Measurements from ENCODE around the gene GNAT1. TPM values are rescaled to one million over a fixed set of nuclear protein-coding genes. Genes with fewer than 3 reads are reported as not detected.

Gene GNAT1
- total and polyA plus RNA-seq, 2 of the 13 experiments (the other 11 are each of a cell fraction or from before 2014, with no cell fraction given) = 0.15 TPM; not detected in 1

DNA sequence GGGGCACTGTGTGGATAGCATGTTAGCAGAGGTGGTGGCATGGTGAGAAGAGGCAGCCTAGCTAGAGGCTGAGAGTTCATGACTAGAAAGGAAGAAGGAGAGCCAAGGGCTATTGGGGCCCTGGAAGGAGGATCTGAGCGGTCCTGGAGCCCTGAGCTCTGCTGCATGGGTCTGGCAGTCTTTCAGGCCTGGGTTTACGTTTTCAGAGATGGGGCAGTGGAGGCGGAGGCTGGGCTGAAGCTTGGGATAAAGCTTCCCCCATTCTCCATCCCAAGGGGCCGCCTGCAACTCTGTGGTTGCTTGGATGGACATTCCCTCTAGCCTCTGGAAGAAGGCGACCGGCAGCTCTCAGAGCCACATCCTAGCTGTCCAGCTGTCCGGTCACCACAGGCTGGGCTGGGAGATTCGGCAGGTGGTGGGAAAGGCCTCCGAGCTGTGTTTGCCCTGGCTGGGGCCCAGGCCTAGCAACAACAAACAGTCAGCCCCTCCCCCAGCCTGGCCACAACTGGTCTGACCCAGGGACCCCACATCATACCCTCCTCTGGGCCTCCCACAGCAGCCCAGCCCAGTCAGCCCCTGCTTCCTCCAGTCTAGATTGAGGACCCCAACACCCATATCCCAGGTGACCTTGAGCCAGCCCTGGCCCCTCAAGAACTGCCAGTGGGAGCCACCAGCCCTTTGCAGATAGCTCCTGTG is 11.9 kb downstream of the GNAT1 start (continued):
- no peak for TF ChIP-seq ZKSCAN5 (CRISPR knock-in tag; IDR thresholded peaks at IDR 0.05)
- TF ChIP-seq ZNF121 (CRISPR knock-in tag; IDR thresholded peaks at IDR 0.05) = peak; percentile 36; the same call in 1 of the 2 replicates
- peak; percentile 39; the same call in 1 of the 2 replicates for TF ChIP-seq ZNF572 (CRISPR knock-in tag; IDR thresholded peaks at IDR 0.05)
- no peak for TF ChIP-seq EZH2 (conservative IDR thresholded peaks at IDR 0.05; ENCODE audit: low read depth, low read length)
- no peak for TF ChIP-seq NR2F1 (CRISPR knock-in tag; IDR thresholded peaks at IDR 0.05)
- TF ChIP-seq ZFP36L2 (CRISPR knock-in tag; IDR thresholded peaks at IDR 0.05) = no peak
- TF ChIP-seq WIZ (CRISPR knock-in tag; IDR thresholded peaks at IDR 0.05) = no peak
- TF ChIP-seq, protein P1, sequence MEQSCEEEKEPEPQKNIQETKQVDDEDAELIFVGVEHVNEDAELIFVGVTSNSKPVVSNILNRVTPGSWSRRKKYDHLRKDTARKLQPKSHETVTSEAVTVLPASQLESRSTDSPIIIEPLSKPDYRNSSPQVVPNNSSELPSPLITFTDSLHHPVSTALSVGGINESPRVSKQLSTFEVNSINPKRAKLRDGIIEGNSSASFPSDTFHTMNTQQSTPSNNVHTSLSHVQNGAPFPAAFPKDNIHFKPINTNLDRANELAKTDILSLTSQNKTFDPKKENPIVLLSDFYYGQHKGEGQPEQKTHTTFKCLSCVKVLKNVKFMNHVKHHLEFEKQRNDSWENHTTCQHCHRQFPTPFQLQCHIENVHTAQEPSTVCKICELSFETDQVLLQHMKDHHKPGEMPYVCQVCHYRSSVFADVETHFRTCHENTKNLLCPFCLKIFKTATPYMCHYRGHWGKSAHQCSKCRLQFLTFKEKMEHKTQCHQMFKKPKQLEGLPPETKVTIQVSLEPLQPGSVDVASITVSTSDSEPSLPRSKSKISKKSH (CRISPR knock-in tag; IDR thresholded peaks at IDR 0.05; ENCODE audit: borderline replicate concordance) = no peak
- no peak; the same call in 1 of the 2 replicates for TF ChIP-seq ZNF816 (CRISPR knock-in tag; IDR thresholded peaks at IDR 0.05; ENCODE audit: borderline replicate concordance)
- no peak for TF ChIP-seq ZSCAN12 (CRISPR knock-in tag; IDR thresholded peaks at IDR 0.05)
- TF ChIP-seq, protein P2, sequence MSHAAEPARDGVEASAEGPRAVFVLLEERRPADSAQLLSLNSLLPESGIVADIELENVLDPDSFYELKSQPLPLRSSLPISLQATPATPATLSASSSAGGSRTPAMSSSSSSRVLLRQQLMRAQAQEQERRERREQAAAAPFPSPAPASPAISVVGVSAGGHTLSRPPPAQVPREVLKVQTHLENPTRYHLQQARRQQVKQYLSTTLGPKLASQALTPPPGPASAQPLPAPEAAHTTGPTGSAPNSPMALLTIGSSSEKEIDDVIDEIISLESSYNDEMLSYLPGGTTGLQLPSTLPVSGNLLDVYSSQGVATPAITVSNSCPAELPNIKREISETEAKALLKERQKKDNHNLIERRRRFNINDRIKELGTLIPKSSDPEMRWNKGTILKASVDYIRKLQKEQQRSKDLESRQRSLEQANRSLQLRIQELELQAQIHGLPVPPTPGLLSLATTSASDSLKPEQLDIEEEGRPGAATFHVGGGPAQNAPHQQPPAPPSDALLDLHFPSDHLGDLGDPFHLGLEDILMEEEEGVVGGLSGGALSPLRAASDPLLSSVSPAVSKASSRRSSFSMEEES (CRISPR knock-in tag; IDR thresholded peaks at IDR 0.05) = no peak
- no peak for TF ChIP-seq ZZZ3 (CRISPR knock-in tag; IDR thresholded peaks at IDR 0.05; ENCODE audit: borderline replicate concordance)
- no peak for TF ChIP-seq SP1 (IDR thresholded peaks at IDR 0.05)
- no peak for TF ChIP-seq SP1 (CRISPR knock-in tag; IDR thresholded peaks at IDR 0.05)
- TF ChIP-seq NCOA1 (CRISPR knock-in tag; IDR thresholded peaks at IDR 0.05) = no peak
- TF ChIP-seq ZNF605 (CRISPR knock-in tag; IDR thresholded peaks at IDR 0.05) = no peak
- no peak; the same call in 1 of the 2 replicates for TF ChIP-seq SSRP1 (CRISPR knock-in tag; IDR thresholded peaks at IDR 0.05)
- TF ChIP-seq CBFB (CRISPR knock-in tag; IDR thresholded peaks at IDR 0.05) = peak; percentile 66; the same call in 1 of the 2 replicates
- TF ChIP-seq, protein P3, sequence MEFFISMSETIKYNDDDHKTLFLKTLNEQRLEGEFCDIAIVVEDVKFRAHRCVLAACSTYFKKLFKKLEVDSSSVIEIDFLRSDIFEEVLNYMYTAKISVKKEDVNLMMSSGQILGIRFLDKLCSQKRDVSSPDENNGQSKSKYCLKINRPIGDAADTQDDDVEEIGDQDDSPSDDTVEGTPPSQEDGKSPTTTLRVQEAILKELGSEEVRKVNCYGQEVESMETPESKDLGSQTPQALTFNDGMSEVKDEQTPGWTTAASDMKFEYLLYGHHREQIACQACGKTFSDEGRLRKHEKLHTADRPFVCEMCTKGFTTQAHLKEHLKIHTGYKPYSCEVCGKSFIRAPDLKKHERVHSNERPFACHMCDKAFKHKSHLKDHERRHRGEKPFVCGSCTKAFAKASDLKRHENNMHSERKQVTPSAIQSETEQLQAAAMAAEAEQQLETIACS (CRISPR knock-in tag; IDR thresholded peaks at IDR 0.05) = no peak
- TF ChIP-seq CC2D1A (CRISPR knock-in tag; IDR thresholded peaks at IDR 0.05) = no peak
- TF ChIP-seq KLF15 (CRISPR knock-in tag; IDR thresholded peaks at IDR 0.05; ENCODE audit: borderline replicate concordance) = no peak
- TF ChIP-seq, protein P4, sequence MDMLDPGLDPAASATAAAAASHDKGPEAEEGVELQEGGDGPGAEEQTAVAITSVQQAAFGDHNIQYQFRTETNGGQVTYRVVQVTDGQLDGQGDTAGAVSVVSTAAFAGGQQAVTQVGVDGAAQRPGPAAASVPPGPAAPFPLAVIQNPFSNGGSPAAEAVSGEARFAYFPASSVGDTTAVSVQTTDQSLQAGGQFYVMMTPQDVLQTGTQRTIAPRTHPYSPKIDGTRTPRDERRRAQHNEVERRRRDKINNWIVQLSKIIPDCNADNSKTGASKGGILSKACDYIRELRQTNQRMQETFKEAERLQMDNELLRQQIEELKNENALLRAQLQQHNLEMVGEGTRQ (IDR thresholded peaks at IDR 0.05; ENCODE audit: low read depth, low read length) = no peak
- TF ChIP-seq, protein P4 (CRISPR knock-in tag; IDR thresholded peaks at IDR 0.05; ENCODE audit: borderline replicate concordance) = no peak
- 0 out of 2 replicates have a peak, but pooled peaks have one; percentile 55 for TF ChIP-seq ZNF430 (CRISPR knock-in tag; IDR thresholded peaks at IDR 0.05)
- no peak for TF ChIP-seq TP53 (CRISPR knock-in tag; conservative IDR thresholded peaks at IDR 0.05)
- TF ChIP-seq NR2C2 (CRISPR knock-in tag; IDR thresholded peaks at IDR 0.05; ENCODE audit: borderline replicate concordance) = no peak

All from HepG2 (cell line).